ENCODE data around the gene MAOA.

GRCh38 chrX:43753637-43754036 lies 97.5 kb downstream of the MAOA start:
- TF ChIP-seq CTCF (IDR thresholded peaks at IDR 0.05) (no peak), POLR2A (IDR thresholded peaks at IDR 0.05) (no peak)
